Measurements from ENCODE around the gene MPDU1. TPM values are rescaled to one million over a fixed set of nuclear protein-coding genes. Genes with fewer than 3 reads are reported as not detected.

Gene MPDU1
- total and polyA plus RNA-seq, 10 of the 15 experiments (the other 5 are each of a cell fraction or from before 2014, with no cell fraction given): 3.6 to 138 (median 78.9) TPM

- intact Hi-C loops (cut with micrococcal nuclease; ENCODE audit: unreplicated experiment): no loop called here
- H3K9me3 ChIP-seq (replicated peaks; ENCODE audit: control insufficient read depth, insufficient read depth, low read length): no peaks in the 10 kb centered on the region
- BruUV-seq (replicated peaks): no TSS peak
- ChIA-PET POLR2A (interaction anchor here (0.5 to 2.7 kb wide), 13 partner anchors 8 to 291 kb away, joined by 3 to 33 read pairs (median 6); partner anchors contain the start of genes ACAP1, FXR2, MPDU1 and TP53), RAD21 (ENCODE audit: unreplicated experiment) (interaction anchor here (0.6 to 3.0 kb wide), 10 partner anchors 11 to 661 kb away, joined by 3 to 21 read pairs (median 4); partner anchors contain the start of genes CD68, CYB5D1, FXR2 and NAA38), SMC1A (ENCODE audit: uncharacterized antibody, unreplicated experiment) (interaction anchor here (0.7 to 2.3 kb wide), 9 partner anchors 9 to 223 kb away, joined by 3 to 19 read pairs (median 3); partner anchors contain the start of genes FXR2, SOX15, TMEM256 and TP53), CTCF (interaction anchor here (0.6 to 2.6 kb wide), 7 partner anchors 13 to 271 kb away, joined by 3 to 38 read pairs (median 3); partner anchors contain the start of genes FXR2, TP53 and WRAP53)
- peak within 1 kb of the TSS; percentile 95 for H3K9ac ChIP-seq (ENCODE audit: control insufficient read depth, insufficient read depth, low read length)
- ATAC-seq (peak; percentile 98), DNase-seq (ENCODE audit: low read depth, low spot score) (peak; percentile 67), FAIRE-seq (peak; percentile 97)
- peaks cover 2% of the 10 kb centered on the region for H3K79me2 ChIP-seq (ENCODE audit: control insufficient read depth, insufficient read depth, low read length)
- peak within 1 kb of the TSS; percentile 77 for H2AFZ ChIP-seq (ENCODE audit: control insufficient read depth, low read depth, low read length)
- H3K36me3 ChIP-seq (ENCODE audit: control insufficient read depth in 2 of 2, insufficient read depth in 2 of 2, low read length in 1 of 2): no peaks in the 10 kb centered on the region
- H4K20me1 ChIP-seq (ENCODE audit: control insufficient read depth, insufficient read depth): no peaks in the 10 kb centered on the region
- 1% methylated on average over 45 of the region's 54 CpGs for WGBS (ENCODE audit: insufficient coverage, insufficient replicate concordance, low lambda C conversion rate, missing lambda C conversion rate)
- peak within 1 kb of the TSS; percentile 69 for H3K27ac ChIP-seq (ENCODE audit: control insufficient read depth, insufficient read depth)
- H3K4me1 ChIP-seq (ENCODE audit: control insufficient read depth, insufficient read depth, low read length): peaks cover 3% of the 10 kb centered on the region
- peak within 1 kb of the TSS; percentile 81 for H3K4me2 ChIP-seq (ENCODE audit: control insufficient read depth, insufficient read depth)
- in situ Hi-C loops (cut with MboI): no loop called here
- H3K27me3 ChIP-seq (replicated peaks in 1 of 2; ENCODE audit: control insufficient read depth in 2 of 2, insufficient read depth in 2 of 2, low read length in 1 of 2): no peaks in the 10 kb centered on the region
- peak within 1 kb of the TSS; percentile 100 for H3K4me3 ChIP-seq
- peak; percentile 88 for TF ChIP-seq POLR2A (IDR thresholded peaks at IDR 0.05; ENCODE audit: low read depth, low read length)
- peak; percentile 39; the same call in 1 of the 2 replicates for TF ChIP-seq CREM (IDR thresholded peaks at IDR 0.05; ENCODE audit: low read depth)
- no peak for TF ChIP-seq RBBP5 (conservative IDR thresholded peaks at IDR 0.05)
- TF ChIP-seq BACH1 (IDR thresholded peaks at IDR 0.05; ENCODE audit: borderline replicate concordance): 0 out of 2 replicates have a peak, but pooled peaks have one; percentile 56
- peak; percentile 34 to 41; a peak in 3 of 4 replicates for TF ChIP-seq IKZF2 (IDR thresholded peaks at IDR 0.05)
- peak; percentile 80 for TF ChIP-seq ATF7 (IDR thresholded peaks at IDR 0.05; ENCODE audit: low read depth)
- TF ChIP-seq SMAD5 (IDR thresholded peaks at IDR 0.05; ENCODE audit: low read depth): 0 out of 2 replicates have a peak, but pooled peaks have one; percentile 31
- 0 out of 2 replicates have a peak, but pooled peaks have one; percentile 22 for TF ChIP-seq EED (IDR thresholded peaks at IDR 0.05; ENCODE audit: low read depth)
- no peak for TF ChIP-seq STAT1 (conservative IDR thresholded peaks at IDR 0.05)
- TF ChIP-seq SP1 (IDR thresholded peaks at IDR 0.05; ENCODE audit: low read depth, low read length): peak; percentile 63
- no peak for TF ChIP-seq SIX5 (IDR thresholded peaks at IDR 0.05; ENCODE audit: low read depth, low read length, severe bottlenecking)
- TF ChIP-seq CREB1 (IDR thresholded peaks at IDR 0.05; ENCODE audit: low read depth): peak; percentile 57; the same call in 1 of the 2 replicates
- TF ChIP-seq RCOR1 (conservative IDR thresholded peaks at IDR 0.05; ENCODE audit: low read depth, low read length): no peak
- TF ChIP-seq MTA2 (IDR thresholded peaks at IDR 0.05; ENCODE audit: low read depth): peak; percentile 57; the same call in 1 of the 2 replicates
- peak; percentile 57; the same call in 1 of the 2 replicates for TF ChIP-seq NFYB (IDR thresholded peaks at IDR 0.05; ENCODE audit: insufficient read depth, low read depth, low read length)
- TF ChIP-seq CUX1 (IDR thresholded peaks at IDR 0.05; ENCODE audit: insufficient replicate concordance, low read depth, low read length): no peak
- peak; percentile 57; the same call in 1 of the 2 replicates for TF ChIP-seq CBFB (IDR thresholded peaks at IDR 0.05; ENCODE audit: low read depth)
- TF ChIP-seq TAF1 (IDR thresholded peaks at IDR 0.05; ENCODE audit: borderline replicate concordance, low read depth, low read length): peak; percentile 32; the same call in 1 of the 2 replicates
- peak; percentile 50 for TF ChIP-seq IKZF1 (conservative IDR thresholded peaks at IDR 0.05)
- TF ChIP-seq ZZZ3 (IDR thresholded peaks at IDR 0.05; ENCODE audit: control insufficient read depth, insufficient read length, low read depth): no peak
- TF ChIP-seq NR2F1 (conservative IDR thresholded peaks at IDR 0.05): peak; percentile 52
Observed at GRCh38 chr17:7627250-7628121, 43.8 kb downstream of the MPDU1 start, which contains the start of gene SAT2. SAT2 (minus strand) TSS chr17:7627821; CDS start chr17:7627635, 186 bp downstream.

All from GM12878 (cell line).